GM13977 (cell line): Measurements from ENCODE around the gene MFAP2.
A peak's percentile ranks its signal among the peaks of the same experiment; 100 is the strongest.
"Not testable (repeated sequence)": the region's sequence is repeated elsewhere in the genome, so short reads cannot be mapped to it uniquely, and the experiment has no call there.

Source experiments
- DNase-seq: peaks from one replicate; pipeline ENCODE4 v3.0.0; 2012; ENCODE audit warnings: low spot score
- CTCF ChIP-seq: IDR thresholded peaks from 2 replicates; pipeline ENCODE4 v1.5.1; 2012; ENCODE audit warnings: mild to moderate bottlenecking, control low read depth; ENCODE audit not compliant: insufficient read depth; ENCODE audit errors: extremely low read depth, missing control alignments
- in situ Hi-C: fragments of 300-500 bp; cut with MboI; formaldehyde crosslinking; loops from one replicate; pipeline ENCODE4 v1.12.0; 2022; ENCODE audit warnings: low sequenced_read_pairs, low pct_unique_long_range_greater_than_20kb, mixed read lengths, inconsistent platforms; ENCODE audit not compliant: unreplicated experiment

The MFAP2 gene

GRCh38 chr1:16946646-16947045, 33.8 kb downstream of the MFAP2 start:
- DNase-seq: no peak
- no peak for TF ChIP-seq CTCF
- in situ Hi-C loops: loop anchor here (5.0 kb wide), 1 partner anchor 324 kb away; no protein-coding TSS in a partner anchor

GRCh38 chr1:16946185-16946584, 34.2 kb downstream of the MFAP2 start:
- in situ Hi-C loops: loop anchor here (5.0 kb wide), 1 partner anchor 324 kb away; no protein-coding TSS in a partner anchor
- DNase-seq: not testable (repeated sequence)

- DNase-seq: not testable (repeated sequence)
- in situ Hi-C loops: loop anchor here (5.0 kb wide), 1 partner anchor 323 kb away; no protein-coding TSS in a partner anchor
Observed at GRCh38 chr1:16945512-16945911, 34.9 kb downstream of the MFAP2 start.

GRCh38 chr1:16944038-16944437, 36.4 kb downstream of the MFAP2 start:
- TF ChIP-seq CTCF: no peak
- DNase-seq: no peak
- in situ Hi-C loops: no loop called here

GRCh38 chr1:16939386-16940180, 40.8 kb downstream of the MFAP2 start:
- in situ Hi-C loops, DNase-seq: not testable (repeated sequence)

GRCh38 chr1:16938351-16939321, 41.8 kb downstream of the MFAP2 start:
- TF ChIP-seq CTCF: no peak
- in situ Hi-C loops: no loop called here
- DNase-seq: no peak

- DNase-seq, in situ Hi-C loops: not testable (repeated sequence)
Observed at GRCh38 chr1:16936580-16936979, 43.8 kb downstream of the MFAP2 start.

- in situ Hi-C loops: not testable (repeated sequence)
Observed at GRCh38 chr1:16933945-16934344, 46.5 kb downstream of the MFAP2 start.

GRCh38 chr1:16931206-16931934, 49.0 kb downstream of the MFAP2 start:
- DNase-seq: peak; percentile 14
- in situ Hi-C loops: not testable (repeated sequence)

More at GRCh38 chr1:16933945-16934344, 46.5 kb downstream of the MFAP2 start:
- not testable (repeated sequence) for DNase-seq

GRCh38 chr1:16929146-16930041, 51.0 kb downstream of the MFAP2 start:
- in situ Hi-C loops: not testable (repeated sequence)
- peak; percentile 23 for DNase-seq
